Ascending aorta (tissue), 2 donors: ENCODE results near the gene MSH5. TPM values are rescaled to one million over a fixed set of nuclear protein-coding genes. Genes with fewer than 3 reads are reported as not detected.

ENCODE experiments used
- DNase-seq, 2 donors: peaks; one replicate each; pipeline ENCODE4 v3.0.0-alpha.2; 2019; ENCODE audit warnings: low spot score in 2 of 2
- H3K27ac ChIP-seq, 2 donors: fragments of 200-600 bp; sonication (generic); one replicate each; pipeline ENCODE4 v1.5.1; 2016 to 2017; ENCODE audit warnings: mild to moderate bottlenecking in 1 of 2
- H3K27me3 ChIP-seq: fragments of 200-600 bp; sonication (generic); one replicate; pipeline ENCODE4 v1.5.1; 2017
- H3K36me3 ChIP-seq, 2 donors: fragments of 200-600 bp; sonication (generic); one replicate each; pipeline ENCODE4 v1.5.1; 2016
- H3K4me1 ChIP-seq, 2 donors: fragments of 200-600 bp; sonication (generic); one replicate each; pipeline ENCODE4 v1.5.1; 2016 to 2017; ENCODE audit warnings: mild to moderate bottlenecking in 1 of 2
- H3K4me3 ChIP-seq, 2 donors: fragments of 200-600 bp; sonication (generic); one replicate each; pipeline ENCODE4 v1.5.1; 2016 to 2017; ENCODE audit warnings: mild to moderate bottlenecking in 1 of 2
- H3K9me3 ChIP-seq, 2 donors: fragments of 200-600 bp; sonication (generic); one replicate each; pipeline ENCODE4 v1.5.1; 2016
- intact Hi-C: fragments of 100-400 bp; cut with DNase I; formaldehyde crosslinking; loops from one replicate; pipeline ENCODE4 v1.15.1; 2023
- total RNA-seq: library from RNA; depleted of rRNA; stranded (reverse); fragments of >200 nt; gene quantifications from one replicate; pipeline ENCODE4 v1.1.0, GENCODE V29; 2016
- TF ChIP-seq, protein P1 (sequence below), 3 experiments: fragments of 200-600 bp in 2 of 3; fragments of 450-650 bp in 1 of 3; sonication (generic) in 2 of 3; IDR thresholded peaks; one replicate each; pipeline ENCODE4 v1.5.1; 2016 to 2019; ENCODE audit warnings: antibody characterized with exemption in 3 of 3, mild to moderate bottlenecking in 1 of 3, moderate library complexity in 1 of 3

The MSH5 gene
- total RNA-seq, 1 donor from 2014 or later: 17.7 TPM

- intact Hi-C loops: no loop called here
These were observed 14.1 kb upstream of the MSH5 start for GRCh38 chr6:31725502-31726350.

DNA sequence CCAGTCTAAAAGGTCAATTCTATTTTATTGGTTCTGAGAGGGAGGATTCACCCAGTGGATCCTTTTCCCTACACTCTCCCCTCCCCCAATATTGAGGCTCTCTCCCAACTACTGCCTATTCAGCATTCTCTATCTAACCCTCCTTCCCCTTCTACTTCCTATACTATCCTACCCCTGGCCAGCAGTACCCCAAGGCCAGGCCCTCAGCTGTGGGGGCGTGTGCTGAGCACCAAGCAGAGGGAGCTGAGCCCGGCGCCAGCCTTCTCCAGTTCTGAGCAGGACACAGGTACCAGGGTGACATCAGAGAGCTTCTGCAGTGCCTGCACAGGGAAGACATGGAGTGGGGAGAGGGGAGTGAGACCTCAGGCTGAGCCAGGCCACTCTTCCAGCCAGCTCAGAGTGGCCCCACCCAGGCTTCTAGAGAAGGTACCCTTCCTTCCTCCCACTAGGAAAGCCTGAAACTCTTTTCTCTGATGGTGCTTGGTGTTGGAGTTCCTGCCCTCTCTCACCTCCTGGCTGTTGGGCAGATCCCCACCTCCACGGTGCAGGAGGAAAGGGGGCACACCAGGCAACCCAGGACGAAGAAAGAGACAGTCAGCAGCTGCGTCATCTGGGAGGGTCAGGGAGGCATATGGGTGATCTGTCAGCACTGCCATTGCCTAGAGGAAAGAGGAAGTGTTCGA lies 12.6 kb upstream of the MSH5 start:
- Histone ChIP-seq H3K27ac (peak overlapping the region; percentile 66 to 95), H3K27me3 (no peaks in the 10 kb centered on the region), H3K9me3 (no peaks in the 10 kb centered on the region), H3K4me3 (peak overlapping the region in 1 of 2 donors; percentile 96), H3K36me3 (peaks cover 38% of the 10 kb centered on the region in 2 donors), H3K4me1 (peaks cover 12 to 19% of the 10 kb centered on the region in 2 donors)
- DNase-seq: no peak
- intact Hi-C loops: no loop called here
- TF ChIP-seq, protein P1, sequence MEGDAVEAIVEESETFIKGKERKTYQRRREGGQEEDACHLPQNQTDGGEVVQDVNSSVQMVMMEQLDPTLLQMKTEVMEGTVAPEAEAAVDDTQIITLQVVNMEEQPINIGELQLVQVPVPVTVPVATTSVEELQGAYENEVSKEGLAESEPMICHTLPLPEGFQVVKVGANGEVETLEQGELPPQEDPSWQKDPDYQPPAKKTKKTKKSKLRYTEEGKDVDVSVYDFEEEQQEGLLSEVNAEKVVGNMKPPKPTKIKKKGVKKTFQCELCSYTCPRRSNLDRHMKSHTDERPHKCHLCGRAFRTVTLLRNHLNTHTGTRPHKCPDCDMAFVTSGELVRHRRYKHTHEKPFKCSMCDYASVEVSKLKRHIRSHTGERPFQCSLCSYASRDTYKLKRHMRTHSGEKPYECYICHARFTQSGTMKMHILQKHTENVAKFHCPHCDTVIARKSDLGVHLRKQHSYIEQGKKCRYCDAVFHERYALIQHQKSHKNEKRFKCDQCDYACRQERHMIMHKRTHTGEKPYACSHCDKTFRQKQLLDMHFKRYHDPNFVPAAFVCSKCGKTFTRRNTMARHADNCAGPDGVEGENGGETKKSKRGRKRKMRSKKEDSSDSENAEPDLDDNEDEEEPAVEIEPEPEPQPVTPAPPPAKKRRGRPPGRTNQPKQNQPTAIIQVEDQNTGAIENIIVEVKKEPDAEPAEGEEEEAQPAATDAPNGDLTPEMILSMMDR (IDR thresholded peaks at IDR 0.05): no peak

More at GRCh38 chr6:31725502-31726350, 14.1 kb upstream of the MSH5 start:
- H3K36me3 ChIP-seq: peaks cover 23 to 28% of the 10 kb centered on the region in 2 donors
- TF ChIP-seq, protein P1 (IDR thresholded peaks at IDR 0.05): no peak
- H3K27ac ChIP-seq: no peak overlapping the region
- H3K4me1 ChIP-seq: peaks cover 10 to 18% of the 10 kb centered on the region in 2 donors
- no peaks in the 10 kb centered on the region for H3K27me3 ChIP-seq
- no peak for DNase-seq
- no peak overlapping the region for H3K4me3 ChIP-seq
- no peaks in the 10 kb centered on the region for H3K9me3 ChIP-seq

- Histone ChIP-seq H3K27ac (peak overlapping the region; percentile 95 to 99), H3K9me3 (no peaks in the 10 kb centered on the region), H3K27me3 (no peaks in the 10 kb centered on the region), H3K4me1 (peaks cover 12 to 19% of the 10 kb centered on the region in 2 donors), H3K36me3 (peaks cover 46% of the 10 kb centered on the region in 2 donors), H3K4me3 (peak overlapping the region; percentile 69 to 96)
- TF ChIP-seq, protein P1 (IDR thresholded peaks at IDR 0.05): no peak
- intact Hi-C loops: loop anchor here (2.0 kb wide), 3 partner anchors 47 to 67 kb away; partner anchors contain the start of genes CSNK2B, LY6G5C and VARS1
- no peak for DNase-seq
These were observed 11.8 kb upstream of the MSH5 start for GRCh38 chr6:31727717-31728671.

GRCh38 chr6:31728767-31729514 lies 10.9 kb upstream of the MSH5 start, which contains the start of gene DDAH2:
Gene DDAH2 (minus strand): TSS chr6:31729299. CDS start chr6:31729161, 138 bp downstream.
- Histone ChIP-seq H3K9me3 (no peaks in the 10 kb centered on the region), H3K27ac (peak within 1 kb of the TSS; percentile 95 to 99), H3K36me3 (peaks cover 52 to 56% of the 10 kb centered on the region in 2 donors), H3K4me1 (peaks cover 16 to 25% of the 10 kb centered on the region in 2 donors), H3K27me3 (no peaks in the 10 kb centered on the region), H3K4me3 (peak within 1 kb of the TSS; percentile 69 to 96)
- no peak for DNase-seq
- TF ChIP-seq, protein P1 (IDR thresholded peaks at IDR 0.05): peak in 2 of 3 experiments; percentile 62
- intact Hi-C loops: loop anchor here (1.0 to 2.0 kb wide), 6 partner anchors 10 to 216 kb away; partner anchors contain the start of genes ABHD16A, CSNK2B, LY6G5C and VARS1
